GM08714 (cell line): ENCODE data around the gene ARFIP2.

Source experiments
- H3K4me3 ChIP-seq: fragments of 200-500 bp; sonication (Bioruptor generic); 2 replicates; pipeline ENCODE4 v1.5.1; 2014; ENCODE audit warnings: mild to moderate bottlenecking, low read length, inconsistent platforms
- ZNF274 ChIP-seq: IDR thresholded peaks from 2 replicates; pipeline ENCODE4 v1.6.1; 2012; ENCODE audit warnings: mild to moderate bottlenecking, low read depth, low read length

The ARFIP2 gene

DNA sequence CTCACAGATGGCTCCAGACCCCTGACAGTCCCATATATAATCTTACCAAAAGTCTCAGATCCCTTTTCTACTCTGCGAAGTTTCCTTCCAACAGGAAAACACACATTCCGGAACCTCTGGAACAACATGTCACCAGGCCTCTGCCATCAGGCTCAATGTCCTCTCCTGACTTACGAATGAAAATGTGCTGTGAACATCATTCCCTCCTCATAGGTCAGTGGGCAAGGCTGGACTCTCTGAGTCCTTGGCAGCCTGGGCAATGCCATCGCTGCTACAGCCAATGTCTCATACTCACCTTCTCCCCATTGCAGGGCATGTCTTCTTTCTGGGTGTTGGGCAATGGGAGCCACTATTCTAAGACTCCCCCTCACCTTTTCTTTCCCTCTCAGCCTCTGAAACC lies 38.7 kb downstream of the ARFIP2 start:
- TF ChIP-seq ZNF274: no peak
- H3K4me3 ChIP-seq: no peak overlapping the region

DNA sequence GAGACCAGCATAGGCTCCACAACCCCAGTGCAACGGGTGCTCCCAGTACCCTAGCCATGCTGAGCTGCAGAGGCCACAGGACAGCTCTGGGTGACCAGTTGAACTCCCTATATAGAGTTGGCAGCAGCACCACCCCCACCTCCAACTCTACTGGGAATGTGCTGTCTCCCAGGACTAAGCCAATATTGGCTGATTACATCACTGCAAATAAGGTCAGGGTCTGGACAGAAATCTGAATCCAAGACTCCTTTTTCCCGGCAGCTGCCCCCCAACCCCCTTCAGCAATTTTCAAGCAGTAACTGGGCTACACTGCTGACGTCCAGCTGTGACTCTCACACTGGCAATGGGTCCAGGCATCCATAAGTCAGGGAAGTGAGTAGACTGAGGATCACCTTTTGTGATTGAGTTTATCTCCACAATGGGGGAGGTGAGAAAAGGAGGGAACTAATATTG lies 40.2 kb downstream of the ARFIP2 start, which contains the start of gene HPX:
HPX (minus strand) TSS at position 82 of the 453 bp plus-strand sequence; CDS start at position 58, 24 bp downstream.
- no peak within 1 kb of the TSS for H3K4me3 ChIP-seq
- TF ChIP-seq ZNF274: no peak

DNA sequence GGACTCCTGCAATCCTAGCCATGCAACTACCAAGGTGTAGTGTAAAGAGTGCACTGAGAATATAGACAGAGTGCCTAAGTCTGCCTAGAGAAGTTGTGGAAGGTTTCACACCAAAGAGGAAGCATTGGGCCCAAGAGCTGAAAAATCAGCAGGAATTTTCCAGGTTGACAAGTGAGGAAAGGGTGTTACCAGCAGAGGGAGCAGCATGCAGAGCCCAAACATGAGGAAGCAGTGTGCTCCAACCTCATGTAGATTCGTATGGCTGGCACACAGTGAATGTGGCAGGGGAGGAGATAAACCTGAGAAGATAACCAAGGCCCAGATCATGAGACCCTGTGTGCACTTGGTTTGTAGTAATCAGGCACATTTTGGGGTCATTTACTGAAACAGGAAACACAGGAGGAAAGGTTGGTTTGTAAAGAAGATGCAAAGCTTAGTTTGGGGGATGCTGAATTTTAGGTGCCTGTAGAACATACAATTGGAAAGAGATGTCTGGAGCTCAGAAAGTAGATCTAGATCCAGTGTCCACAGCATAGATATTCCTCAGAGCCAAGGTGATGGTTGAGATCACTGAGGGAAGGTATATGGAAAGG lies 42.1 kb downstream of the ARFIP2 start:
- TF ChIP-seq ZNF274: no peak
- no peak overlapping the region for H3K4me3 ChIP-seq

DNA sequence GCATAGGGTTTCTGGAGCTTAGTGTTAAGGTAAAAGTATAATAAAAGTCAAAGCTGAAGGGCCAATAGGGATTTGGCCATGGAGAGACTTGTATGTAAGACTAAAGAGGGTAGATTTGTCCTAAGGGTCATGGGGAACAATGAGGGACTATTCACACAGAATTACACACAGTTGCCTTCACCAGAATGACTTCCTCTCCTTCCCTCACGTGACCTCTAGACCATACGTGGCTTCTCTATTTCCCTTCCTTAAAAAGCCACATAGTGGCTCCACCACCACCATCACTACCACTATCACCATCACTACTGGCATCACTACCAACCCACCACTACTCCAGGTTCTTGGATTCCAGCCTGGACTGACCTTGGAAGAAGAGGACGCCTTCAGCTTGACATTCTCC lies 43.1 kb downstream of the ARFIP2 start:
- H3K4me3 ChIP-seq: no peak overlapping the region
- no peak for TF ChIP-seq ZNF274

DNA sequence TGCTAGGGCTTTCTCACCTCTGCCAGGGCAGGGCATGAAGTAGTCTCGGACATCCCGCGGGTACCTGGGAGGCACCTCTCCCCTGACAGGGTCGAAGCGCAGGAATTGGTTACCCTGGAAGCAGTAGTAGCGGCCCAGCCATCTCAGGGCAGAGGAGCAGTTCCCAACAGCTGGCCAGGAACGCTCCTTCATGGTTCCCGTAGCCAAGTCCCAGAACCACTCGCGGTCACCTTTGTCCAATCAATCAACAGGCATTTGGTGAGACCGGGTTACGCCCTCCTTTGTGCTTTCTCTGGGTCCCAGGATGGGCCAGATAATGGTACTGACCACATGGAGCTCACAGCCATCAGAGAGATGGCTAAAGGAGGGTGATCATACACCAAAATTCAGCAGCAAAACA lies 43.7 kb downstream of the ARFIP2 start:
- no peak for TF ChIP-seq ZNF274
- H3K4me3 ChIP-seq: no peak overlapping the region

DNA sequence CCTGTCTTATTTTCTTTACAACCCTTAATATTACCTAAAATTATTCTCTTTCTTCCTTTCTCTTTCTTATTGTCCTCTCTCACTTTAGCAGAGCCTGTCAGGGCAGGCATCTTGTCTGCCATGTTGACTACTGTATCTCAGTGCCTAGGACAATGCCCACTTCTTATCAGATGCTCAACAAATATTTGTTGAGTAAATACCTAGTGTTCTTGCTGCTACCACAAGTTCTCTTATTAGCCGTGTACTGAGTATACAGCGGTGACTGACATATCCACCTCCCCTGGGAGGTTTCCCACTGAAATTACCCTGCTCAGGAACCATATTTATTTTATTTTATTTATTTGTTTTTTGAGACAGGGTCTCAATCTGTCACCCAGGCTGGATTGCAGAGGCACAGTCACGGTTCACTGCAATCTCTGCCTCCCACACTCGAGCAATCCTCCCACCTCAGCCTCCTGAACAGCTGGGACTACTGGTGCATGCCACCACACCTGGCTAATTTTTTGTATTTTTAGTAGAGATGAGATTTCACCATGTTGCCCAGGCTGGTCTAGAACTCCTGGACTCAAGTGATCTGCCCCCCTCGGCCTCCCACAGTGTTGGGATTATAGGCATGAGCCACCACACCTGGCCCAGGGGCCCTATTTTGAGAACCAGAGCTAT lies 47.0 kb downstream of the ARFIP2 start:
- no peak overlapping the region for H3K4me3 ChIP-seq
- no peak for TF ChIP-seq ZNF274

DNA sequence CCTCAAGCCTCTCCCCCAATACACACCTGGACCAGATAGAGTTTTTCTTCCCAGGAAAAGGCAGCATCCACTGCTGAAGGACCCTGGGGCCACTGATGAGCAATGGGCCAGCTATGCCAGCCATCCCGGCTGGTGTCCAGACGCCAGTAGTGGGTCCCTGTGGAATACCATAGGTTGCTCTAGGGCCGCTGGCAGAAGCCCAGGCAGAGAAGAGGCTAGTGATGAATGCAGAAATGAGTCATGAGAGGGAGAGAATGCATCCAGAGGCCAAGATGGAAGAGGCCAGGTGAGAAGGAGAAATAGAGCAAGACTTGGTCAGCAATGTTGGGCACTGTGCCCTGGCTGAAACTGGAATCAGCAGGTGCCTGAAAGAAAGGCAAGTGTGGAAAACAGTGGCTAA lies 49.3 kb downstream of the ARFIP2 start:
- no peak overlapping the region for H3K4me3 ChIP-seq
- no peak for TF ChIP-seq ZNF274

DNA sequence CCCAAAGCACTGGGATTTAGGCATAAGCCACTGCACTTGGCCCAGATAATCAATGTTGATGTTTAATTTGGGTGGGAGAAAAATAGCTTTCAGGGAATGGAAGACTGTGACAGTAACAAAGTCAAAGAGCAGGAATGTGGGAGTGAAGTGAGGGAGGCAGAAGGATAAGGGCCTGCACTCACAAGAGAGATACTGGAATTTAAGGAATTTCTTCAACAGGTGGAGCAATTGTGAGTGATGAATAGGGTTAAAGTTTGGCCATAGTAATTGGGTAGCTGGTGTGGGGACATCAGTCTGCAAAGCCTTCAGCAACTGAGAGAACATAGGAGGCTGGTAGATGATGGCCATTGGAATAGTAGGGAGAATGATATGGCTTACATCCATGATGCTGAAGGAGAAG lies 53.6 kb downstream of the ARFIP2 start:
- no peak for TF ChIP-seq ZNF274
- no peak overlapping the region for H3K4me3 ChIP-seq
